PC-9 (cell line): Measurements from ENCODE around the gene THBS1.

Experiments
- CTCF ChIP-seq: fragments of 200-600 bp; sonication (generic); conservative IDR thresholded peaks from 2 replicates; pipeline ENCODE4 v1.6.1; 2017; ENCODE audit warnings: mixed run types, antibody characterized with exemption, mild to moderate bottlenecking, moderate library complexity
- EZH2 ChIP-seq: fragments of 200-600 bp; sonication (generic); IDR thresholded peaks from 2 replicates; pipeline ENCODE4 v1.8.0; 2017; ENCODE audit warnings: antibody characterized with exemption, low read depth

- TF ChIP-seq CTCF: no peak
- TF ChIP-seq EZH2: no peak
Measured at GRCh38 chr15:39593071-39593655, 12.3 kb downstream of the THBS1 start.
